Measurements from ENCODE around the gene LAMA2. TPM values are rescaled to one million over a fixed set of nuclear protein-coding genes. Genes with fewer than 3 reads are reported as not detected.

Gene LAMA2
- total RNA-seq, 1 donor from 2014 or later, result 0.47 TPM

DNA sequence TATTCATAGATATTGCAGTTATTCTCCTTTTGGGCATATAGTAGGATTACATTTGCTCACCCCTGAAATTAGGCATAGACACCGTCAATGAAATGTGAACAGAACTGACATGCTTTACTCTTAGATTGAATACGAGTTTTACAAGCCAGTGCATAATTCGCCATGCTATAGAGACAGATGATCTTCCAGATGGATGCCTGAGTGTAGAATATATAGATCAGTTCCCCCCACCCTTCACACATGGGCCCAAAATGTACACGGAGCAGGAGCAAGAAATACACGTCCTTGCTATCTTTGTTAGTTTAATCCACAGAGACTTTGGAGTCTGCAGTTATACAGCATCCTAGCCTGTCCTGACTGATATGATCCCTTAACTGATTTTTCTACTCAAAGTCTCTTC is 47.4 kb downstream of the LAMA2 start:
- no peaks in the 10 kb centered on the region for H3K9me3 Mint-ChIP-seq
- no peaks in the 10 kb centered on the region for H3K27me3 Mint-ChIP-seq
- no peak for DNase-seq
- no peaks in the 10 kb centered on the region for H3K36me3 Mint-ChIP-seq (ENCODE audit: low read depth)
- H3K4me3 Mint-ChIP-seq, result no peak overlapping the region
- intact Hi-C loops (cut with micrococcal nuclease), result no loop called here
- no peak overlapping the region for H3K27ac Mint-ChIP-seq
- H3K4me1 Mint-ChIP-seq, result no peaks in the 10 kb centered on the region

DNA sequence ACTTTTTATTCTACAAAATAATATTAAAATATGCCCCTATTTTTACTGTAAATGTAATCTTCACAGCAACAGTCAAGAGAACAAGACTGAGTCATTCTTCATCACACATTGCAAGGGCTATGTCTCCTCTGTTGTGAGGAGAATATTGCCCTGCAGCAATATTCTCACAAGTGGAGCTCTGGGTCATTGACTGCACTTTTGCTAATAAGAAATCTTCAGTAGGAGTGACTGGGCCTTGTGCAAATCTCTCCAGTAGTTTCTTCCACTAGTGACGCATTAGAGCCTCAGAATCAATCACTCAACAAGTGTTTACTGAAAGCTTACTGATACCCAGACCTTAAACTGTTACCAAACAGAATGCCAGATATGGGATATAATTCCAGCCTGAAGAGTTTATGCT is 49.1 kb downstream of the LAMA2 start:
- H3K27me3 Mint-ChIP-seq, result no peaks in the 10 kb centered on the region
- H3K27ac Mint-ChIP-seq, result no peak overlapping the region
- no peak overlapping the region for H3K4me3 Mint-ChIP-seq
- DNase-seq, result no peak
- intact Hi-C loops (cut with micrococcal nuclease), result no loop called here
- no peaks in the 10 kb centered on the region for H3K36me3 Mint-ChIP-seq (ENCODE audit: low read depth)
- no peaks in the 10 kb centered on the region for H3K4me1 Mint-ChIP-seq
- no peaks in the 10 kb centered on the region for H3K9me3 Mint-ChIP-seq

- Mint-ChIP-seq H3K36me3 (ENCODE audit: low read depth) (no peaks in the 10 kb centered on the region), H3K27ac (no peak overlapping the region), H3K4me3 (no peak overlapping the region), H3K9me3 (no peaks in the 10 kb centered on the region), H3K4me1 (no peaks in the 10 kb centered on the region), H3K27me3 (peaks cover 2% of the 10 kb centered on the region)
- intact Hi-C loops (cut with micrococcal nuclease), result no loop called here
- no peak for DNase-seq
Observed at GRCh38 chr6:128950864-128951263, 67.9 kb downstream of the LAMA2 start.

DNA sequence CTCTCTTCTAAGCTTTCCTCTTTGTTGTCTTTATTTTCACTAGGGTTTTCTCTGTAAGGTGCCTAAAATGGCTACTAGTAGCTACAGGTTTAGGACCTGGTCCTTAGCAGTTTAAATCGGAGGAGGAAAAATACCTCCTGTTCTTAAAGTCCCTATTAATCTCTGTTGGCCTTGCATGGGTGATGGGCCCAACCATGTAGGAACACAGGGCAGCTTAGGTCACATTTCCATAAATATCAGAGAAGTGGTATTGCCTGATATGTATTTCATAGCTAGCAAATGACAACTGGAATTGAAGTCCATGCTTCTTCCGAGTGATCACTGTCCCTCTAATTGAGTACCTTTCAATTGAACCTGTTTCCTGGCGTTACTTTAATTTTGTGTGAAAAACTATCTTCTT is 70.0 kb downstream of the LAMA2 start:
- intact Hi-C loops (cut with micrococcal nuclease), result no loop called here
- no peaks in the 10 kb centered on the region for H3K9me3 Mint-ChIP-seq
- no peak for DNase-seq
- H3K4me3 Mint-ChIP-seq, result no peak overlapping the region
- no peaks in the 10 kb centered on the region for H3K4me1 Mint-ChIP-seq
- no peak overlapping the region for H3K27ac Mint-ChIP-seq
- no peaks in the 10 kb centered on the region for H3K36me3 Mint-ChIP-seq (ENCODE audit: low read depth)
- peaks cover 2% of the 10 kb centered on the region for H3K27me3 Mint-ChIP-seq

- no peaks in the 10 kb centered on the region for H3K9me3 Mint-ChIP-seq
Observed at GRCh38 chr6:128954308-128955043, 71.5 kb downstream of the LAMA2 start.

DNA sequence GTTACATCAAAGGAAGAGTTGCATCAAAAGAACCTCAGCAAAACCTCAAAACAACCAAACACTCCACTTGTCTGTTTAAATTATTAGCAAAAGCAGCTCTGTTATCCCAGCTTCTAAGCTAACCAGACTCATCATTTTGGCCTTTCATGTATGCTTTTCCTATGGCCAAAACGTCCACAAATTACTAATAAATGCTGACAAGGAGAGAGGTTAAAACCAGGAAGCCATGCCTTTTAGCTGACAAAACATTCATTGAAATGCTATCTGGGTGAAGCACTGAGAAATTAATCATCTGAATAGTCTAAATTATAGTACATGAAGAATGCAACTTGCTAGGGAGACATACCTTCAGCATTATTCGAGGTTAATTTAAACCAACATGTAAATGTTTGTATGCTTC is 80.6 kb downstream of the LAMA2 start:
- no peaks in the 10 kb centered on the region for H3K27me3 Mint-ChIP-seq
- H3K27ac Mint-ChIP-seq, result no peak overlapping the region
- no peak for DNase-seq
- H3K4me3 Mint-ChIP-seq, result no peak overlapping the region
- intact Hi-C loops (cut with micrococcal nuclease), result no loop called here
- H3K9me3 Mint-ChIP-seq, result no peaks in the 10 kb centered on the region
- no peaks in the 10 kb centered on the region for H3K36me3 Mint-ChIP-seq (ENCODE audit: low read depth)
- H3K4me1 Mint-ChIP-seq, result no peaks in the 10 kb centered on the region

More at GRCh38 chr6:128954308-128955043, 71.5 kb downstream of the LAMA2 start:
- Mint-ChIP-seq H3K4me3 (no peak overlapping the region), H3K27ac (no peak overlapping the region), H3K4me1 (no peaks in the 10 kb centered on the region), H3K36me3 (ENCODE audit: low read depth) (no peaks in the 10 kb centered on the region), H3K27me3 (peaks cover 2% of the 10 kb centered on the region)
- intact Hi-C loops (cut with micrococcal nuclease), result no loop called here
- no peak for DNase-seq

DNA sequence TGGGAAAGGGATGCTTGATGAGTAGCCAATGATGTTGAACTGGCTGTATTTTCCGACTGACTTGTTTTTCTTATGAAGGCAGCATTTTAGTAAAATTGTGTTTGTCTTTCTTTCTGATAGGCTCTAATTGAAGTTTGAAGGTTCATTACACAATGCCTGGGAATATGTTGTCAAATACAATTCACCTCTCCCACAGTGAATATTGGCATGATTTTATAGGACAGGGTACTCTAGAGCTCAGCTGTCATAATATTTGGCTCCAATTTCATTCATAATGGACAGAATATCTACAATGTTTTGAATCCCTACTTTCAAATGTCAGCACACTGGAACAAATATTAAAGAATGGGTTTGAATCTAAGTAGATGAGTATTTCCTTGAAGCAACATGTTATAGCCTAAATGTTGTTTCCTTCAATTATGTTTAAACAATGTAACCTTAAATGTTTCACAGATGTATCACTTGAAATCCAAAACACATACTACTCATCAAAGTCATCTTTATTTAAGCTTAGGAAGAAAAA is 81.4 kb downstream of the LAMA2 start:
- no peak for DNase-seq
- intact Hi-C loops (cut with micrococcal nuclease), result no loop called here
- Mint-ChIP-seq H3K36me3 (ENCODE audit: low read depth) (no peaks in the 10 kb centered on the region), H3K9me3 (no peaks in the 10 kb centered on the region), H3K27me3 (no peaks in the 10 kb centered on the region), H3K4me3 (no peak overlapping the region), H3K27ac (no peak overlapping the region), H3K4me1 (no peaks in the 10 kb centered on the region)

GRCh38 chr6:128964771-128965170 is 81.8 kb downstream of the LAMA2 start:
- H3K36me3 Mint-ChIP-seq (ENCODE audit: low read depth), result no peaks in the 10 kb centered on the region
- no peak overlapping the region for H3K27ac Mint-ChIP-seq
- H3K27me3 Mint-ChIP-seq, result no peaks in the 10 kb centered on the region
- intact Hi-C loops (cut with micrococcal nuclease), result no loop called here
- no peaks in the 10 kb centered on the region for H3K9me3 Mint-ChIP-seq
- H3K4me1 Mint-ChIP-seq, result no peaks in the 10 kb centered on the region
- H3K4me3 Mint-ChIP-seq, result no peak overlapping the region
- DNase-seq, result no peak

- DNase-seq, result no peak
- intact Hi-C loops (cut with micrococcal nuclease), result no loop called here
- no peaks in the 10 kb centered on the region for H3K27me3 Mint-ChIP-seq
- H3K27ac Mint-ChIP-seq, result no peak overlapping the region
- H3K4me3 Mint-ChIP-seq, result no peak overlapping the region
- H3K9me3 Mint-ChIP-seq, result no peaks in the 10 kb centered on the region
- no peaks in the 10 kb centered on the region for H3K36me3 Mint-ChIP-seq (ENCODE audit: low read depth)
- no peaks in the 10 kb centered on the region for H3K4me1 Mint-ChIP-seq
Observed at GRCh38 chr6:128966934-128967333, 84.0 kb downstream of the LAMA2 start.

DNA sequence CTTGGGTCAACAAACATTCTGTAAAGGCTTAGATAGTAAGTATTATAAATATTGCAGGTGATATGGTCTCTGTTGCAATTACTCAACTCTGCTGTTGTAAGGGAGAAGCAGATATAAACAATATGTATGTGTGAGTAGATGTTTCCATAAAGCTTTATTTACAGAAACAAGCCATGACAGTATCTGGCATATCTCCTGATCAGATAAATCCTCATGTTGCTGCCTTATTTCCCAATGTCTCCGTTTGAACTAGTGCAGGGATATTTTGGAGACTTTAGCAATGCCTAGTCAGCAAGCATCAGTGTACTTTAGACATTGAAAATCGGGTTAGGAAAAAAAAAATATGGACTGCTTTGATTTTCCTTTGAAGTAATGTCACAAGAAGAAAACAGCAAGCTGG is 96.1 kb downstream of the LAMA2 start:
- Mint-ChIP-seq H3K36me3 (ENCODE audit: low read depth) (no peaks in the 10 kb centered on the region), H3K9me3 (no peaks in the 10 kb centered on the region)

GRCh38 chr6:128981716-128982115 is 98.8 kb downstream of the LAMA2 start:
- intact Hi-C loops (cut with micrococcal nuclease), result no loop called here
- no peaks in the 10 kb centered on the region for H3K27me3 Mint-ChIP-seq
- no peak overlapping the region for H3K4me3 Mint-ChIP-seq
- no peak for DNase-seq
- no peaks in the 10 kb centered on the region for H3K36me3 Mint-ChIP-seq (ENCODE audit: low read depth)
- no peak overlapping the region for H3K27ac Mint-ChIP-seq
- no peaks in the 10 kb centered on the region for H3K9me3 Mint-ChIP-seq
- no peaks in the 10 kb centered on the region for H3K4me1 Mint-ChIP-seq

More for the DNA sequence above, 96.1 kb downstream of the LAMA2 start:
- Mint-ChIP-seq H3K27ac (no peak overlapping the region), H3K27me3 (no peaks in the 10 kb centered on the region), H3K4me1 (no peaks in the 10 kb centered on the region), H3K4me3 (no peak overlapping the region)
- intact Hi-C loops (cut with micrococcal nuclease), result no loop called here
- no peak for DNase-seq

- no peaks in the 10 kb centered on the region for H3K4me1 Mint-ChIP-seq
- no peaks in the 10 kb centered on the region for H3K27me3 Mint-ChIP-seq
- H3K9me3 Mint-ChIP-seq, result no peaks in the 10 kb centered on the region
Observed at GRCh38 chr6:128990360-128990759, 107.4 kb downstream of the LAMA2 start.

DNA sequence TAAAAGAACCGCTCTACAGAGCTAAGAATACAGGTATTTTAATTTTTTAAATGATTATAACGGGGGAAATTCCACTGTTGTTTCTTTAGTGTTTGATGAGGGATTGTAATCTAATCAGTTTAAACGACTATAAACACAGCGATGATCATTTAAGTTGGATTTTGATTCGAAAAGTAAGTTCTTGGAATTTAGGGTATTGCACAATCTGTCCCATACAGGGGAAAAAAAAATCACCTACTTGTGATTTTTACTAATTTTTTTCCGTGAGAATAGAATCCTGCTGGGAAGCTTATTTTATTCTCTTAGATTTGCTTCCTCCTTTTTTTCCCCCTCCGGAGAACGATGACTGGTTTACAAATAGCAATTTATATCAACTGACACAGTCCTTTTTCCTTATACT is 108.0 kb downstream of the LAMA2 start:
- no peak overlapping the region for H3K4me3 Mint-ChIP-seq
- H3K27me3 Mint-ChIP-seq, result no peaks in the 10 kb centered on the region
- no peaks in the 10 kb centered on the region for H3K4me1 Mint-ChIP-seq
- no peaks in the 10 kb centered on the region for H3K36me3 Mint-ChIP-seq (ENCODE audit: low read depth)
- no peak overlapping the region for H3K27ac Mint-ChIP-seq
- DNase-seq, result no peak
- H3K9me3 Mint-ChIP-seq, result no peaks in the 10 kb centered on the region
- intact Hi-C loops (cut with micrococcal nuclease), result no loop called here

More at GRCh38 chr6:128990360-128990759, 107.4 kb downstream of the LAMA2 start:
- no peak overlapping the region for H3K4me3 Mint-ChIP-seq
- H3K27ac Mint-ChIP-seq, result no peak overlapping the region
- intact Hi-C loops (cut with micrococcal nuclease), result no loop called here
- no peaks in the 10 kb centered on the region for H3K36me3 Mint-ChIP-seq (ENCODE audit: low read depth)
- DNase-seq, result no peak

DNA sequence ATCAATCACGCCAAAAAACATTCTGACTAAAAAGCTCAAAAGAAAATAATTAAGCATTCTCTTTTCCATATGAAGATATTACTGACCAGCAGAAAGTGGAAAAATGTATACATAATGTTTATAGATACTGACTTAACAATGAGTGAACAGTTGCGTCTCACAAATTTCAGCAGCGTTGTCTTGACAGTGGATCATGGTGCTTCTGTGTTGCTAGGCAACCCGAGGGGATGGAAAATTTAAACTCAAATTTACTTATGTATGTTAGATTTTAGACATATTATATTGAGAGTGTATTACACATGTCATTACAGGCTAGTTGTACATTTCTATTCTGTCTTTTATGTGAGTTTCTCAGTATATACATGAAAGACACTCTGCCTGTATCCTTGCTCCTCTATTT is 110.2 kb downstream of the LAMA2 start:
- Mint-ChIP-seq H3K4me3 (no peak overlapping the region), H3K27ac (no peak overlapping the region), H3K27me3 (no peaks in the 10 kb centered on the region), H3K4me1 (no peaks in the 10 kb centered on the region), H3K36me3 (ENCODE audit: low read depth) (no peaks in the 10 kb centered on the region), H3K9me3 (peaks cover 5% of the 10 kb centered on the region)
- intact Hi-C loops (cut with micrococcal nuclease), result no loop called here
- DNase-seq, result no peak

DNA sequence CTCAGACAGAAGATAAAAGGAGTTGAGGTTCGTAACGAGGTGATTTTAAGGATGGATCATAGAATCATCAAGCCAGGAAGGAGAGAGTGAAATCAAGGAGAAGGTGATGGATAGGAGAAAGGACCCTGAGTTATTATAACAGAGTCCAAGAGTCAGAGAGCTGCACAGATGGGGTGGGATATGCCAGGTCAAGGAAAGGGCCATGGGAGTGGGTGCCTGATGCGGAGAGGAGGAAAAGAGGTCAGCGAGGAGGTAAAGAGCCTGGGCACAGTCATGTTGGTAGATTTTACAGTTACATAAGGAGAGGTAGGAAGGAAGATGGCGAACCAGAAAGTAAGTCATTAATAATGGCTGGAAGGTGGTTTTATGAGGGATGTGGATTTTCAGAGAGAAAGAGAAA is 114.9 kb downstream of the LAMA2 start:
- intact Hi-C loops (cut with micrococcal nuclease), result no loop called here
- no peak for DNase-seq
- Mint-ChIP-seq H3K36me3 (ENCODE audit: low read depth) (no peaks in the 10 kb centered on the region), H3K4me3 (no peak overlapping the region), H3K27ac (no peak overlapping the region), H3K27me3 (no peaks in the 10 kb centered on the region), H3K9me3 (peaks cover 5% of the 10 kb centered on the region), H3K4me1 (no peaks in the 10 kb centered on the region)

All from activated CD4-positive, alpha-beta T cell treated with anti-CD3 and anti-CD28 coated beads, Interleukin-2, amount 10 ng/mL, durations not matched to agents 24 days and 14 days (primary cell).